Measurements from ENCODE around the gene BTN1A1. TPM values are rescaled to one million over a fixed set of nuclear protein-coding genes. Genes with fewer than 3 reads are reported as not detected.
A peak's percentile ranks its signal among the peaks of the same experiment; 100 is the strongest.

The BTN1A1 gene
- total RNA-seq, 1 donor from 2014 or later, result not detected

- Mint-ChIP-seq H3K9me3 (ENCODE audit: unreplicated experiment) (no peaks in the 10 kb centered on the region), H3K27ac (ENCODE audit: unreplicated experiment) (no peak overlapping the region), H3K4me1 (ENCODE audit: low read depth, unreplicated experiment) (no peaks in the 10 kb centered on the region), H3K4me3 (ENCODE audit: unreplicated experiment) (peak overlapping the region; percentile 64), H3K36me3 (ENCODE audit: low read depth, unreplicated experiment) (no peaks in the 10 kb centered on the region), H3K27me3 (ENCODE audit: low read depth, unreplicated experiment) (peaks cover 49% of the 10 kb centered on the region)
- H3K9ac ChIP-seq (ENCODE audit: low read length), result peak overlapping the region; percentile 12
- no peaks in the 10 kb centered on the region for H3K36me3 ChIP-seq (ENCODE audit: insufficient read depth, low read length)
- peaks cover 32% of the 10 kb centered on the region for H3K27me3 ChIP-seq (ENCODE audit: insufficient read depth, low read length)
- no peak overlapping the region for H3K27ac ChIP-seq (ENCODE audit: low read depth, low read length)
- H2AFZ ChIP-seq (ENCODE audit: low read depth, low read length), result peak overlapping the region; percentile 74
- peak overlapping the region; percentile 81 for H3K4me2 ChIP-seq (ENCODE audit: low read length)
- H3K9me3 ChIP-seq (ENCODE audit: insufficient read depth, low read depth, low read length), result no peaks in the 10 kb centered on the region
- no peaks in the 10 kb centered on the region for H3K4me1 ChIP-seq (ENCODE audit: insufficient read depth, low read length)
- DNase-seq (ENCODE audit: low read depth) (peak; percentile 6), FAIRE-seq (no peak)
- H4K20me1 ChIP-seq (ENCODE audit: insufficient read depth, low read length), result no peaks in the 10 kb centered on the region
- H3K79me2 ChIP-seq (ENCODE audit: insufficient read depth, low read length), result no peaks in the 10 kb centered on the region
- TF ChIP-seq CTCF (IDR thresholded peaks at IDR 0.05; ENCODE audit: insufficient read depth, low read depth, low read length) (no peak), EZH2 (IDR thresholded peaks at IDR 0.05; ENCODE audit: insufficient read depth, low read length) (peak; percentile 78)
- peak overlapping the region; percentile 50 for H3K4me3 ChIP-seq (ENCODE audit: insufficient read depth, low read depth, low read length)
Observed at GRCh38 chr6:26501482-26501986, 1.4 kb downstream of the BTN1A1 start.

- Histone ChIP-seq H3K9me3 (ENCODE audit: insufficient read depth, low read depth, low read length) (no peaks in the 10 kb centered on the region), H3K27ac (ENCODE audit: low read depth, low read length) (no peak overlapping the region), H3K4me2 (ENCODE audit: low read length) (peak overlapping the region; percentile 81), H3K36me3 (ENCODE audit: insufficient read depth, low read length) (no peaks in the 10 kb centered on the region), H2AFZ (ENCODE audit: low read depth, low read length) (no peak overlapping the region), H3K9ac (ENCODE audit: low read length) (no peak overlapping the region), H3K79me2 (ENCODE audit: insufficient read depth, low read length) (no peaks in the 10 kb centered on the region), H3K4me3 (ENCODE audit: insufficient read depth, low read depth, low read length) (no peak overlapping the region), H3K27me3 (ENCODE audit: insufficient read depth, low read length) (peaks cover 32% of the 10 kb centered on the region), H4K20me1 (ENCODE audit: insufficient read depth, low read length) (no peaks in the 10 kb centered on the region), H3K4me1 (ENCODE audit: insufficient read depth, low read length) (no peaks in the 10 kb centered on the region)
- FAIRE-seq, result no peak
- no peak for DNase-seq (ENCODE audit: low read depth)
- TF ChIP-seq EZH2 (IDR thresholded peaks at IDR 0.05; ENCODE audit: insufficient read depth, low read length), result no peak
- no peak for TF ChIP-seq CTCF (IDR thresholded peaks at IDR 0.05; ENCODE audit: insufficient read depth, low read depth, low read length)
- Mint-ChIP-seq H3K27ac (ENCODE audit: unreplicated experiment) (no peak overlapping the region), H3K27me3 (ENCODE audit: low read depth, unreplicated experiment) (peaks cover 50% of the 10 kb centered on the region), H3K9me3 (ENCODE audit: unreplicated experiment) (no peaks in the 10 kb centered on the region), H3K4me3 (ENCODE audit: unreplicated experiment) (no peak overlapping the region), H3K4me1 (ENCODE audit: low read depth, unreplicated experiment) (no peaks in the 10 kb centered on the region), H3K36me3 (ENCODE audit: low read depth, unreplicated experiment) (no peaks in the 10 kb centered on the region)
Observed at GRCh38 chr6:26502165-26502564, 2.1 kb downstream of the BTN1A1 start.

- no peaks in the 10 kb centered on the region for H3K36me3 Mint-ChIP-seq (ENCODE audit: low read depth, unreplicated experiment)
- no peaks in the 10 kb centered on the region for H3K9me3 Mint-ChIP-seq (ENCODE audit: unreplicated experiment)
- Histone ChIP-seq H3K27ac (ENCODE audit: low read depth, low read length) (no peak overlapping the region), H3K4me1 (ENCODE audit: insufficient read depth, low read length) (no peaks in the 10 kb centered on the region), H4K20me1 (ENCODE audit: insufficient read depth, low read length) (no peaks in the 10 kb centered on the region), H2AFZ (ENCODE audit: low read depth, low read length) (no peak overlapping the region), H3K79me2 (ENCODE audit: insufficient read depth, low read length) (no peaks in the 10 kb centered on the region), H3K4me2 (ENCODE audit: low read length) (no peak overlapping the region), H3K9ac (ENCODE audit: low read length) (no peak overlapping the region), H3K9me3 (ENCODE audit: insufficient read depth, low read depth, low read length) (no peaks in the 10 kb centered on the region), H3K27me3 (ENCODE audit: insufficient read depth, low read length) (peaks cover 32% of the 10 kb centered on the region), H3K4me3 (ENCODE audit: insufficient read depth, low read depth, low read length) (no peak overlapping the region), H3K36me3 (ENCODE audit: insufficient read depth, low read length) (no peaks in the 10 kb centered on the region)
- no peak overlapping the region for H3K27ac Mint-ChIP-seq (ENCODE audit: unreplicated experiment)
- FAIRE-seq (no peak), DNase-seq (ENCODE audit: low read depth) (no peak)
- H3K27me3 Mint-ChIP-seq (ENCODE audit: low read depth, unreplicated experiment), result peaks cover 46% of the 10 kb centered on the region
- no peak overlapping the region for H3K4me3 Mint-ChIP-seq (ENCODE audit: unreplicated experiment)
- H3K4me1 Mint-ChIP-seq (ENCODE audit: low read depth, unreplicated experiment), result no peaks in the 10 kb centered on the region
- TF ChIP-seq EZH2 (IDR thresholded peaks at IDR 0.05; ENCODE audit: insufficient read depth, low read length) (no peak), CTCF (IDR thresholded peaks at IDR 0.05; ENCODE audit: insufficient read depth, low read depth, low read length) (no peak)
Observed at GRCh38 chr6:26502626-26503025, 2.5 kb downstream of the BTN1A1 start.

Data from astrocyte (in vitro differentiated cells and primary cell).